ENCODE data around the gene DSCAML1. TPM values are rescaled to one million over a fixed set of nuclear protein-coding genes. Genes with fewer than 3 reads are reported as not detected.
"Not testable (repeated sequence)": the region's sequence is repeated elsewhere in the genome, so short reads cannot be mapped to it uniquely, and the experiment has no call there.

The DSCAML1 gene
- total RNA-seq, 1 experiment from 2014 or later: not detected

DNA sequence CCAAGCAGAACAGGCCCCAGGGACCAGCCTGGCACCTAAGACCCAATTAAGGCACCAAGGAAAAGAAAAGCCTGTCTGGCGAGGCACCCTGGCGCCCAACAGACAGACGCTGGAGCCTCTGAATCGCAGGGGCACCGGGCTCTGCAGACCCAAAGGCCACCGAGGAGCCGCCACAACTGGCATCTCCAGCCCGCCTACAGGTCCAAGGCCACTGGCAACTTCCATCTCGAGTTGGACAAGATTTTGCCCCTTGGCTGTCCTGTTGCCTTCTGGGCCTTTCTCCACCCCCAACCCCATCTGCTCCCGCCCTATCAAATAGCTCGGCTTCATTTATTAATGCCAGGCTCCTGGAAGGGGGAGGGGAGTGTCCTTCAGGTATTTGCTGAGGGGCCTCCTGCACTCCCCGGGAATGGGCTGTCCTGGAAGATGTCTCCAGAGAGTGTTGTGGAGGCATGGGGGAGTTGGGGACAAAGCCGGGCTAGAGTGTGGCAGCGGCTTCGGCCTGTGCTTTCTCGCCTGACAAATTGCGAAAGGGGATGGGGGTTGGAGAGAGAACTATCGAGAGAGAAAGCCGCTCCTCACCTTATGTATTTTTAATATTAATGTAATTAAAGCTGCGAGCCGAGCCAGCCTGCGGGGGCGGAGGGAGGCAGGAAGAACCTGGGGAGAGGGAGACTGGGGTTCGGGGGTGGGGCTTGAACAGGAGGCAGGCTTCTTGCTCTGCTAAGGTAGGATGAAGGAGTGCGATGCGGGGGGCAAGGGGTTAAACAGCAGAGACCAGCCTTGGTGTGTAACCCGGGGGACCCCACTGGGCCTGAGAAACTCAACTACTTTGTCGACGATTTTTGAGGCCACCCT, 2.0 kb downstream of the DSCAML1 start:
- DNase-seq (ENCODE audit: low read depth): no peak

DNA sequence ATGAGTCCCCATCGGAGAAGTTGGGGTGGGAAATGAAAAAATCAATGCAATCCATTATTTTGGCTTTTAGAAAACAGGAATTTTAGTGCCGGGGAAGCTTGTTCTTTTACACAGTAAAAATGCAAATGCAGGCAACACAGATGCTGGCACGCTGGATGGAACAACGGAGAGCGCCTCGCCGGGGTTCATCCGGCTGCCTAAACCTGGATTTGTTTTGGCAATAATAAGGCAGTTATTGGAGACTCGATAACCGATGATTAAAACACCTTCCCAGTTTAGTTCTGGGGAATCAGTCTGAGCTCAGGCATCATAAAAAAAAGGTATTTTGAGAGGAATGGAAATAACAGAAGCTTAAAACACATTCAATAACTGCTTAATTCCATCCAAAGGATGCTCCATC, 2.9 kb downstream of the DSCAML1 start:
- no peak for DNase-seq (ENCODE audit: low read depth)

DNA sequence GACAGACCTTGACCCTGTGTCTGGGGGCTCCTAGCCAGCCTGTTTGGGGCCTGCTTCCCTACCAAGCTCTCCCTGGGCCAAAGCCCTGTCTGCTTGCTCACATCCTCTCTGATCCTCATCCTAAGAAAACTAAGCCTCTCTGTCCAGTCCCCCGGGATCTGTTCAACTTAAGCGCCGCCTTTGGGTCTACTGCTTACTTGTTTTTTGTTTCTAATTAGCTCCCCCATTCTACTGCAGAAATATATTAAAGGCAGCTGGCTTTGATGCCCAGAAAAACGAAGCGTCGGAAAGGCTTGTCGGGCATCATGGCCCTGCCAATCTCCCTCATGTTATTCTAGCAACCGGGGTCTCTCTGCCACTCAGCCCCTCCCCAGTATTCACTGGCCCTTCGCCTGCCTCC, 3.4 kb downstream of the DSCAML1 start:
- no peak for DNase-seq (ENCODE audit: low read depth)

GRCh38 chr11:117792992-117793391, 4.0 kb downstream of the DSCAML1 start:
- no peak for DNase-seq (ENCODE audit: low read depth)

GRCh38 chr11:117792241-117792640, 4.8 kb downstream of the DSCAML1 start:
- no peak for DNase-seq (ENCODE audit: low read depth)

DNA sequence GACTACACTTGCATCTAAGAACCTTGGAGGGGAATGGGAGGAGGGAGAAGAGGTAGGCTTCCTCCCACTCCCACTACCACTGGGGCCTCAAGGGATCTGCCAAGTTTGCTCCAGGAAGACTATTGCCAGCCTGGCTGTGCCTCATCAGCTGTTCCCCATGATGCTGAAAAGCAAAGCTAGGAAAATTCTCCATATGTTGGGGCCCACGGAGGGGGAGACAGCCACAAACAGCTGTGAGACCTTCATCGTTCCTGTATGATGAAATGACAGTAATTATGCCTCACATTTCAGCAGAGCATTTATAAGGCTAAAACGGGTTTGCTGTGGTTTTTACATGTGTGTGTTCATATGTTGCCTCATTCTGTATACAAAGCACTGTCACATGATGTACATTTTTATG, 6.7 kb downstream of the DSCAML1 start:
- DNase-seq (ENCODE audit: low read depth): no peak

DNA sequence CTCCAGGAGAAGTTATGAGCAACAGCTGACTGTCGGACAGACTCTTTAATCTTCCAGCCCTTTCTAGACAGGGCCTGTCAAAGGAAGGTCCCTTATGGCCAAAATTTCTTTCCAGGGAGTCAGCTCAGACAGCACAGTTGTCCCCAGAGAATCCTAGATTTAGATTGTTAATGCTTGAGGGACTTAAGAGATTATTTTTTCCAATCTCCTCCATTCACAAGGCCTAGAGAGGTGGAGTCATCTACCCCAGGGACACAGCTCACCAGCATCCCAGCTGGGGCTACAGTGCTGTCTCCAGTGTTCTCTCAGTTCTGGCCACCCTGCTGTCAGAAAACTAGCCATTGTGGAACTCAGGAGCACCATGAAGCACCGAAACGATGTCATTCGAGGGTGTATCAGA, 7.8 kb downstream of the DSCAML1 start:
- DNase-seq (ENCODE audit: low read depth): no peak

GRCh38 chr11:117786135-117786870, 10.7 kb downstream of the DSCAML1 start:
- no peak for DNase-seq (ENCODE audit: low read depth)

DNA sequence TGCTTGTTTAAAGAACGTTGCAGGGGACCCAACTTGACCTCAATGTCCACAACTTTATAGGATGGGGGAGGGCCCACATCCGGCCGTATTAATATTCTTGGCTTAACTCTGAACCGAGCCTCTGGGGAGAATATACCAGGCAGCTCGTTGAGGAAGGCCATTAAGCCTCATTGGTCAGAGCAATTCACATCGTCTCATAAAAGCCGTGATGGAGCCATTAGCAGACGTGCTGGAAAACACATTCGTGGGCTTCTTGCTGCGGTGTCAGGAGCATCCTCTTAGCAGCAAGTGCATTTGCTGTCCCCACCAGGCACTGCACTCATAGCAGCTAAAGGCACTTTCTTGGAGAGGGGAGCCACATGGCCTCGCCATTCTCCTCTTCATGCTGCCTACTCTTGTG, 14.9 kb downstream of the DSCAML1 start:
- no peak for DNase-seq (ENCODE audit: low read depth)

DNA sequence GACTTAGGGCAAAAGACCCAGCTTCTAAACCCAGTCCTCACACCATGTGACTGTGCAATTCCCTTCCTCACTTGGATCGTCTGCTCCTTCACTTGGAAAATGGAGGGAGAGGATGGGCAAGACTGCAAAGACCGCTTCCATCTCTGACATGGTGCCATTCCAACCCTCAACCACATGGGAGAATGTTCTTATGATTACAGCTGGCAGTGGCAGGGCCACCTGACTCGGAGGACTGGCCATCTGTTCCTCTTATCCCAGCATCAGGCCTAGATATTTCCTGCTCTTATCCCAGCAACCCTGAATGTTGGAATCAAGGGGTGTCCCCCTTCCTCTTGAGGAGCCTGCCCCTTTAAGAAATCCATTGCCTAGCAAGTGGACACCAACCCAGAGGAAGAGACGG, 15.4 kb downstream of the DSCAML1 start:
- DNase-seq (ENCODE audit: low read depth): no peak

DNA sequence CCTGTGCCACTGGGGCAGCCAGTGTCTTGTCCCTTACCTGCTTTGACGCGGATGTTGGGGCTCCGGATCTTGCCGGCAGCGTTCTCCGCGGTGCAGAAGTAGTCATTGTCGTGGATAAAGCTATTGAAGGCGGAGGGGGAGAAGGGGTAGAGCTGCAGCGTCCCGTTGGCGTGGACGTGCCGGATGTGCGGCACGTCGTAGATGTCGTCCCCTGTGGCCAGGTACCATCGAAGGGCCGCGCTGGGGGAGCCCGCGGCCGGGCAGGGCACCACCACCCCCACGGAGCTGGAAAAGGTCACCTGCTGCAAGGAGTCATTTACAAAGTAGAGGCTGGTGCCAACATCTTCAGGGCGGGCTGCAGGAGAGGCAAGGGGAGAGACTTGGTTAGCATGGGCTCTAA, 16.6 kb downstream of the DSCAML1 start:
- no peak for DNase-seq (ENCODE audit: low read depth)

- no peak for DNase-seq (ENCODE audit: low read depth)
These were observed 22.5 kb downstream of the DSCAML1 start for GRCh38 chr11:117774553-117774952.

DNA sequence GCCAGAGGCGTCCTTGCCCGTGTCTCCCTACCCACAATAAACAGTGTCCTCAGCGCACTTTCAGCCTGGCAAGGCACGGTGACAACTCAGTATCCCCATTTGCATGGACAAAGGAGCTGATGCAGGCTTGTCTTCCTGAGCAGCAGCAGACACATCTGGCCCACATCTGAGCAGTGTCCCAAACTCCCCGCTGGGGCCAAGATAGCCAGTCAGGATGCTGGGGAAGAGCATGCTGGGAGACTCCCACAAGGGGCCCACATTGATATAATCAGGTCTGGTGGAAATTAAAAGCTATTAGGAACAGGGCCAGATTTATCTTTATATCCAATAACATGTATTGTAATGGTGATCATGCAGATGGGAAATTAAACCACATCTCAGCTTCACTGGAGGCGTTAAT, 24.7 kb downstream of the DSCAML1 start:
- no peak for DNase-seq (ENCODE audit: low read depth)

- no peak for DNase-seq (ENCODE audit: low read depth)
These were observed 25.2 kb downstream of the DSCAML1 start for GRCh38 chr11:117771841-117772240.

DNA sequence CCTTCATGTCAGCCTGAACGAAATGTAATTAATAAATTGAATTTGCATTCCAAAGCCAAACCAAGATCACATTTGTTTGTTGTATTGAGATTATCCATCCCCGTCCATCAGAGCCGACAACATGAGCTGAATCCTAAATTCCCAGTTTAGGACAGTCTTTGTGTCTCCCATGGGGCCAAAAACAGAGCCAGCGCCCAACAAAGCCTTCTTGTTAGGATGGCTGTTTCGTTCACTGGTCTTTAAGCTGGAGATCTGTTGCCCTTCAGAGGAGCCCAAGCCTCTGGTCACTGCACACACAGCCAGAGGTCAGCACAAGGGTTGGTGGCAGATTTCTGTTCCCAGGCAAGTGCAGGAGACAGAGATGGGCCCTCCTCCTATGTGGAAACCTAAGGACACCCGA, 25.8 kb downstream of the DSCAML1 start:
- DNase-seq (ENCODE audit: low read depth): no peak

DNA sequence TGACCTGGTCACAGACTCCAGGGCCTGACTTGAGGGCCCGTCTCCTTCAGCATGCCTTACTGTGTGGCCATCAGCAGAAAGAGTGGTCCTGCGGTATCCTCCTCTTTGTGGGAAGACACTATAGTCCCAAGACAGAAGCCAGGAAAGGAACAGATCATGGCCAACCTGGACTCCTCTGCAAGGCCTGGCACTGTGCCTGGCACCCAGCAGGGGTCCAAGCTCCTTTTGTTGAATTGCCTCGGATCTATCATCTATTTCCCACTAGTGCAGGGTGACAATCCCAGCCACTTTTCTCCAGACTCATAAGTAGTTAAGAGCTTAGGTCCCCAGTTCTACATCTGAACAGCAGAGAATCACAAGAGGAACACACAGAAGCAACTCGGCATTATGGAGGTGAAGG, 27.0 kb downstream of the DSCAML1 start:
- DNase-seq (ENCODE audit: low read depth): no peak

GRCh38 chr11:117769533-117769932, 27.5 kb downstream of the DSCAML1 start:
- DNase-seq (ENCODE audit: low read depth): no peak

- no peak for DNase-seq (ENCODE audit: low read depth)
These were observed 28.5 kb downstream of the DSCAML1 start for GRCh38 chr11:117768506-117768905.

- no peak for DNase-seq (ENCODE audit: low read depth)
These were observed 29.9 kb downstream of the DSCAML1 start for GRCh38 chr11:117767071-117767470.

GRCh38 chr11:117766576-117766975, 30.4 kb downstream of the DSCAML1 start:
- no peak for DNase-seq (ENCODE audit: low read depth)

DNA sequence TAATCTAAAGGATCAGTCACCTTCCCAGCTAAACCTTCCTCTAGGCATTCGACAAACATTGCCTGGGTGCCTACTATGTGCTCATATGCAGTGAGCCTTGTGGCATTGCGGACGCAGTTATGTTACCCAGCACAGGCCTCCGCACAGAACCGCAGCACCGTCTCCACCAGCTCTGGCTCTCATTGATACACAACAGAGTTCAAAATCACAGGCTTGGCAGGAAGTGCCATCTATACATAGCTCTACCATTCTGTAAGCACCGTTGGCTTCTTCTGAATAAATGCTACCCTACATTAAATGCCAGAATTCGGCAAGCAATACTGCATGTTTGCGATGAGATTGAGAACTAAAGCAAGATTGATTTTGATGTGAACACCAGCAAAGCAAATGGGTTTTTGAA, 31.0 kb downstream of the DSCAML1 start:
- DNase-seq (ENCODE audit: low read depth): no peak

GRCh38 chr11:117765068-117765467, 31.9 kb downstream of the DSCAML1 start:
- no peak for DNase-seq (ENCODE audit: low read depth)

- DNase-seq (ENCODE audit: low read depth): not testable (repeated sequence)
These were observed 33.6 kb downstream of the DSCAML1 start for GRCh38 chr11:117763465-117763864.

All from M059J (cell line).